ENCODE measurements around the gene MRAP. TPM values are rescaled to one million over a fixed set of nuclear protein-coding genes. Genes with fewer than 3 reads are reported as not detected.

Gene MRAP
- total RNA-seq, 3 donors from 2014 or later, result not detected

DNA sequence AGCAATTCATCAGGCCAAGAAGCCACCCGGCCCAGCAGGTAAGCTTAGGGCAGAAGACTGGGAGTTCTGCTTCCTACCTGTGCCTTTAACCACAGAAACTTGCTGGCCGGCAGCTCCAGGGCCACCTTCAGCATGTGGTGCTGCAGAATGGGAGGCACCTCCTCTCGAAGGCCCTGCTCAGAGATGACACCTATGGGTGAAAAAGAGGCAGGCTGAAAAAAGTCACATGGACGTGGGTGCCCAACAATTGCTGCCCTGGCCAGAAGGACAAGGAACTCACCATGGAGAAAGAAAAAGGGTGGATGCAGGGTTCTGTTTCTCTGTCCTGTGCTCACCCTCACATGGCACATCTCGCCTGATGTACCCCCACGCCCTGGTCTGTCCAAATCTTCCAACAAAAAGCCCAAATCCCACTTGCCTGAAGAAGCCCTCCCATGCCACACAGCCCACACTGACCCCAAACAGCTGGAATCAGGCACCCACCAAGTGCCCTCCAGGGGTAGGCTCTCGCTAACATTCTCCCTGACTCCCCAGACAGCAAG is 61.1 kb downstream of the MRAP start:
- Mint-ChIP-seq H3K27me3 (ENCODE audit: low read depth) (no peaks in the 10 kb centered on the region), H3K36me3 (ENCODE audit: insufficient read depth) (peaks cover 67% of the 10 kb centered on the region), H3K4me3 (no peak overlapping the region), H3K9me3 (no peaks in the 10 kb centered on the region), H3K4me1 (ENCODE audit: low read depth) (no peaks in the 10 kb centered on the region)
- ATAC-seq, result no peak
- no peak for DNase-seq

DNA sequence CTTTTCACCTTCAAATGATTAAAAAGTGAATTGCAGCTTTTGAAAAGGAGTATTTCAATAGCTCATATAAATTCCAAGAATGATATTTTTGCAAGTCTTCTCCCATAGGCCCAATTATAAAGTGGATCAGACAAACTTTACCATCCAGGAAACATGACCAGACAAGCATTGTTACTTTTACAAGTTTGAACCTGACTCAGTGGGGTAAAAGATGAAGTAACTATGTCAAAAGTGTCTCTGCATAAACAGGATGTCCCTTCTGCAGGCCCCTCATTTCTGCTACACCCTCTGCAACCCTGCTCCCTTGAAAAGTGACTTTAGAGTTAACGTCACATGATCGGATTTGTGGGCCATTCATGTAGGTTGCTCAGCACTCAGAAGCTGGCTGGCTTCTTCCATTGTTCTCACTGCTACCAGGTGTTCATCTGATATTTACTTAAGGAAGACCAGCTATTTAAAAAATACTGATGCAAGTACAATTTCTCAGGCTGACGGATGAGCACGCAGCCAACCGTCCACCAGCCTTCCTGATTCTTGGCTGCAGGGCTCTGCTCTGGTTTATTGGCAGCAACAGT is 61.8 kb downstream of the MRAP start:
- Mint-ChIP-seq H3K27me3 (ENCODE audit: low read depth) (no peaks in the 10 kb centered on the region), H3K4me1 (ENCODE audit: low read depth) (no peaks in the 10 kb centered on the region), H3K36me3 (ENCODE audit: insufficient read depth) (peaks cover 65% of the 10 kb centered on the region), H3K4me3 (no peak overlapping the region), H3K9me3 (no peaks in the 10 kb centered on the region)
- ATAC-seq (no peak), DNase-seq (no peak)

Other genes starting within 250 kb of the MRAP start
- gene MIS18A, start 19.8 kb upstream of the MRAP start, total RNA-seq, result 10 to 100 TPM; 21.2 to 30.7 (median 22.8) TPM
- gene URB1, start 94.2 kb downstream of the MRAP start, total RNA-seq, result 10 to 100 TPM; 46.2 to 54.5 (median 53.7) TPM
- 10 to 100 TPM; 12.8 to 15.3 (median 14.7) TPM for gene EVA1C, start 113.9 kb downstream of the MRAP start, total RNA-seq